Peyer's patch (tissue), 4 donors: Measurements from ENCODE around the gene VGLL4.

ENCODE experiments used
- CTCF ChIP-seq, 6 experiments: fragments of 450-650 bp in 4 of 6; fragments of 200-600 bp in 2 of 6; sonication (generic) in 1 of 6; IDR thresholded peaks; one replicate each; pipeline ENCODE4 v1.5.1; 2017 to 2019; ENCODE audit warnings: antibody characterized with exemption in 6 of 6, mild to moderate bottlenecking in 3 of 6, moderate library complexity in 1 of 6
- POLR2A ChIP-seq, 2 donors: fragments of 450-650 bp; IDR thresholded peaks; one replicate each; pipeline ENCODE4 v1.5.1; 2017; ENCODE audit warnings: antibody characterized with exemption in 2 of 2, mild to moderate bottlenecking in 2 of 2, moderate library complexity in 2 of 2

GRCh38 chr3:11509173-11510000 is 134.3 kb downstream of the VGLL4 start:
- TF ChIP-seq CTCF (IDR thresholded peaks at IDR 0.05): peak in 2 of 6 experiments; percentile 9 to 19
- TF ChIP-seq POLR2A (IDR thresholded peaks at IDR 0.05): no peak
